ENCODE measurements around the gene RNF212B.

RNF212B gene

DNA sequence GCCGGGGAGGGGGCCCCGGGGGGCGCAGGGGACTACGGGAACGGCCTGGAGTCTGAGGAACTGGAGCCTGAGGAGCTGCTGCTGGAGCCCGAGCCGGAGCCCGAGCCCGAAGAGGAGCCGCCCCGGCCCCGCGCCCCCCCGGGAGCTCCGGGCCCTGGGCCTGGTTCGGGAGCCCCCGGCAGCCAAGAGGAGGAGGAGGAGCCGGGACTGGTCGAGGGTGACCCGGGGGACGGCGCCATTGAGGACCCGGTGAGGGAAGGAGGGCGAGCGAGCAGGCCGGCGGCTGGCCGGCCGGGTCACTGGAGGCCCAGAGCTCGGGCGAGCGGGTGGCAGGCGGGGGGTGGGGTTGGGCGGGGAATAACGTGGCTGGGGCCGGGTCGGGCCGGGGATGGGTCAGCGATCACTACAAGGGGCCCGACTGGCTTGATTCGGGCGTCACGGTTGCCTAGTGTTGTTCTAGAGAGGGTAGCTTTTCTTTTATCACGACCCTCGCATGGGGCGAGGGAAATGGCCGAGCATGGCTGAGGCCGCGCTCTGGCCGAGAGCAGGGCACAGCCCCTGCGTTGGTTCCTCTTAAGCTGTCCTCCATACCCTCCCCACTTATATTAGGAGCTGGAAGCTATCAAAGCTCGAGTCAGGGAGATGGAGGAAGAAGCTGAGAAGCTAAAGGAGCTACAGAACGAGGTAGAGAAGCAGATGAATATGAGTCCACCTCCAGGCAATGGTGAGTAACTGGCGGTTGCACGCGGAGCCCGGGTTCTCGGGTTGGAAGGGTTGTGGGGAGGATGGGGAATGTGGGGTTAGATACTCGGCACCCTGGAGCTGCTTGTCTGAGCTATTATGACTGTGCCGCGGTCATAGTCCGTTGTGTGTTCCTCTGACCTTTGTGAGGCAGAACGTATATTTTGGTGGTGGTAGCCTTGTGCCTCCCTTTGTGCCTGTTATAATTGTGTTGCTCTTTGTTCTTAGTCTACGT, 84.1 kb downstream of the RNF212B start:
- DNase-seq, result peak; percentile 73
